ENCODE data around the gene STXBP3.

DNA sequence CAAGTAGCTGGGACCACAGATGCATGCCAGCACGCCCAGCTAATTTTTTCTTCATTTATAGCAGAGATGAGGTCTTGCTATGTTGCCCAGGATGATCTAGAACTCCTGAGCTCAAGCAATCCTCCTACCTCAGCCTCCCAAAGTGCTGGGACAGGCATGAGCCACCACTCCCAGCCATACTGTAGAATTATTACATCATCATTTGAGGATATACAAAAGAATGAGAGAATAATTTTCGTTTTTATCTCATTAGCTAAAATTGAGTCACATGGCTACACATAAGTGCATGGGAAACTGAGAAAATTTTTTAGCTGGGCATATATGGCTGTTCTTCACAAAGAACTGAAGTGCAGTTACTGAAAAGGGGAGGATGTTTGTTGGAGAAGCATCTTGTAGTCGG lies 21.2 kb downstream of the STXBP3 start:
- TF ChIP-seq, protein P1, sequence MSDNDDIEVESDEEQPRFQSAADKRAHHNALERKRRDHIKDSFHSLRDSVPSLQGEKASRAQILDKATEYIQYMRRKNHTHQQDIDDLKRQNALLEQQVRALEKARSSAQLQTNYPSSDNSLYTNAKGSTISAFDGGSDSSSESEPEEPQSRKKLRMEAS (IDR thresholded peaks at IDR 0.05): no peak
- no peak for TF ChIP-seq CEBPB (IDR thresholded peaks at IDR 0.05)
- TF ChIP-seq, protein P2, sequence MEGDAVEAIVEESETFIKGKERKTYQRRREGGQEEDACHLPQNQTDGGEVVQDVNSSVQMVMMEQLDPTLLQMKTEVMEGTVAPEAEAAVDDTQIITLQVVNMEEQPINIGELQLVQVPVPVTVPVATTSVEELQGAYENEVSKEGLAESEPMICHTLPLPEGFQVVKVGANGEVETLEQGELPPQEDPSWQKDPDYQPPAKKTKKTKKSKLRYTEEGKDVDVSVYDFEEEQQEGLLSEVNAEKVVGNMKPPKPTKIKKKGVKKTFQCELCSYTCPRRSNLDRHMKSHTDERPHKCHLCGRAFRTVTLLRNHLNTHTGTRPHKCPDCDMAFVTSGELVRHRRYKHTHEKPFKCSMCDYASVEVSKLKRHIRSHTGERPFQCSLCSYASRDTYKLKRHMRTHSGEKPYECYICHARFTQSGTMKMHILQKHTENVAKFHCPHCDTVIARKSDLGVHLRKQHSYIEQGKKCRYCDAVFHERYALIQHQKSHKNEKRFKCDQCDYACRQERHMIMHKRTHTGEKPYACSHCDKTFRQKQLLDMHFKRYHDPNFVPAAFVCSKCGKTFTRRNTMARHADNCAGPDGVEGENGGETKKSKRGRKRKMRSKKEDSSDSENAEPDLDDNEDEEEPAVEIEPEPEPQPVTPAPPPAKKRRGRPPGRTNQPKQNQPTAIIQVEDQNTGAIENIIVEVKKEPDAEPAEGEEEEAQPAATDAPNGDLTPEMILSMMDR (IDR thresholded peaks at IDR 0.05): no peak
- TF ChIP-seq, protein P3, sequence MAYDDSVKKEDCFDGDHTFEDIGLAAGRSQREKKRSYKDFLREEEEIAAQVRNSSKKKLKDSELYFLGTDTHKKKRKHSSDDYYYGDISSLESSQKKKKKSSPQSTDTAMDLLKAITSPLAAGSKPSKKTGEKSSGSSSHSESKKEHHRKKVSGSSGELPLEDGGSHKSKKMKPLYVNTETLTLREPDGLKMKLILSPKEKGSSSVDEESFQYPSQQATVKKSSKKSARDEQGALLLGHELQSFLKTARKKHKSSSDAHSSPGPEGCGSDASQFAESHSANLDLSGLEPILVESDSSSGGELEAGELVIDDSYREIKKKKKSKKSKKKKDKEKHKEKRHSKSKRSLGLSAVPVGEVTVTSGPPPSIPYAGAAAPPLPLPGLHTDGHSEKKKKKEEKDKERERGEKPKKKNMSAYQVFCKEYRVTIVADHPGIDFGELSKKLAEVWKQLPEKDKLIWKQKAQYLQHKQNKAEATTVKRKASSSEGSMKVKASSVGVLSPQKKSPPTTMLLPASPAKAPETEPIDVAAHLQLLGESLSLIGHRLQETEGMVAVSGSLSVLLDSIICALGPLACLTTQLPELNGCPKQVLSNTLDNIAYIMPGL (CRISPR knock-in tag; IDR thresholded peaks at IDR 0.05; ENCODE audit: borderline replicate concordance): no peak
- no peak for TF ChIP-seq NR3C1 (IDR thresholded peaks at IDR 0.05)
- TF ChIP-seq CBX8 (IDR thresholded peaks at IDR 0.05): no peak
- no peak for TF ChIP-seq NPAS2 (CRISPR knock-in tag; IDR thresholded peaks at IDR 0.05; ENCODE audit: borderline replicate concordance)
